SK-MEL-5 (cell line): ENCODE data around the gene OR4K13. TPM values are rescaled to one million over a fixed set of nuclear protein-coding genes. Genes with fewer than 3 reads are reported as not detected.

ENCODE experiments used
- DNase-seq: peaks from one replicate; pipeline ENCODE4 v3.0.0-alpha.2; 2016; ENCODE audit warnings: low read depth, low spot score
- in situ Hi-C: cut with HindIII; loops from 2 replicates; pipeline ENCODE4 v1.10.0; 2016; ENCODE audit warnings: low sequenced_read_pairs, high pct_unique_total_duplicates, low pct_unique_long_range_greater_than_20kb
- polyA plus RNA-seq, 2 experiments: library from polyadenylated mRNA; depleted of rRNA; stranded (reverse); fragments of >200 nt; gene quantifications; 2 replicates each; pipeline ENCODE4 v1.2.3, GENCODE V29; 2015
- total RNA-seq: library from RNA; depleted of rRNA; stranded (reverse); fragments of >200 nt; shearing (Covaris generic); gene quantifications from 2 replicates; pipeline ENCODE4 v1.2.3, GENCODE V29; 2014; rRNA removed

OR4K13 gene, protein sequence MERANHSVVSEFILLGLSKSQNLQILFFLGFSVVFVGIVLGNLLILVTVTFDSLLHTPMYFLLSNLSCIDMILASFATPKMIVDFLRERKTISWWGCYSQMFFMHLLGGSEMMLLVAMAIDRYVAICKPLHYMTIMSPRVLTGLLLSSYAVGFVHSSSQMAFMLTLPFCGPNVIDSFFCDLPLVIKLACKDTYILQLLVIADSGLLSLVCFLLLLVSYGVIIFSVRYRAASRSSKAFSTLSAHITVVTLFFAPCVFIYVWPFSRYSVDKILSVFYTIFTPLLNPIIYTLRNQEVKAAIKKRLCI
- not detected in 2 replicates for total RNA-seq
- not detected in 2 replicates for polyA plus RNA-seq (2015; cell fraction: cytosol; rRNA removed)
- not detected in 2 replicates for polyA plus RNA-seq (2015; cell fraction: nucleus; rRNA removed)

DNA sequence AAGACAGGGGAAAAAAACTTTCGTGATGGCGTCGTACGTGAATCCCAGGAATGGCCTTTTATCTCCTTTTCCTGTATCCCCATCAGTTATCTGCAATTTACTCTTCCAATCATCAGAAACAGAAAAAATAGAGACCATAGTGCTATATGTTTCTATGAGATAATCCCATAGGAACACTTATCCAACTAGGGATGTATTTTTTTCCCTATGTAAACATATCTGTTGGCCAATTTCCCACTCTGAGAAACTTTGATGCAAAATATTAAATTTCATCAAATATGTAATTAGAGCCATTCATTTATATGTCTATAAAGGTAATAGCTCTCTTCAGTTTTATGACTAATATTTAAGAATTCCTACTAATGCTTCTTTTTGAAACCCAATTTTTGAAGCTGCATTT lies at the start of gene OR4K13:
Gene OR4K13, minus strand, starts transcription at position 101 of the 400 bp plus-strand sequence. CDS start 1,280 bp downstream, outside the sequence.
- in situ Hi-C loops: no loop called here
- DNase-seq: no peak

DNA sequence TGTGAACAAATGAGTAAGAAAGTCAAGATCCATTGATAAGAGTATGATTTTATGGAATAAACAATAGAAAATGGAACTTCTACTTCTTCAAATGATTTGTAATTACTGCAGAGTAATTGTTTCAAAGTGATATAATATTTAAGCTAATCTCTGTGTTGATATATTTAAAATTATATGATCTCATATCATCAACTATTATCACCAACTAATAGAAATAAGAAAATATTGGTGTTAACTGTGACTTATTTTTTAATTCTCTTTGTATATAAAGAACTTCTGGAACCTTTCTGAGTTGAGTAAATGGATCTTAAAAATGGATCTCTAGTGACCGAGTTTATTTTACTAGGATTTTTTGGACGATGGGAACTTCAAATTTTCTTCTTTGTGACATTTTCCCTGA lies 23.9 kb upstream of the OR4K13 start, which contains the start of gene OR4L1:
Gene OR4L1, plus strand, starts transcription at position 301 of the 400 bp plus-strand sequence. Its CDS starts 0 bp downstream, at position 301.
- in situ Hi-C loops: no loop called here
- DNase-seq: no peak

DNA sequence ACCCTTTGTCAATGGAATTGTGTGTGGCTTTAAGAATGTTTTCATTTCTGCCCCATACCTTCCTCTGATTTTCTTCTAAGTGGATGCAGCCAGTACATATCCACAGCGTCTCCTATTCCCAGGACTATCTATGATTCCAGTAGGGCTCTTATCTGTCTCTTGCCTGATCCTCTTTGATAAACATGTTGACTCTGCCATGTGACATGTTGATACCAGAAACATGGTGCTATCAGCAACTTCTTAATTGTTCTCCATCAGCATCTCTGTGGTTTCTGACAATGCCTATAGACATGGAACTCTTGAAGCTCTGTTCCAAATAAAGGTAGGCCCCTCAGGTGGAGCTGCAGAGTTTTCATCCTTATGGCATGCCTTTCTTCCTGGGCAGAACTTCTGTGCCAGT lies 12.4 kb upstream of the OR4K13 start:
- DNase-seq: no peak
- in situ Hi-C loops: no loop called here

DNA sequence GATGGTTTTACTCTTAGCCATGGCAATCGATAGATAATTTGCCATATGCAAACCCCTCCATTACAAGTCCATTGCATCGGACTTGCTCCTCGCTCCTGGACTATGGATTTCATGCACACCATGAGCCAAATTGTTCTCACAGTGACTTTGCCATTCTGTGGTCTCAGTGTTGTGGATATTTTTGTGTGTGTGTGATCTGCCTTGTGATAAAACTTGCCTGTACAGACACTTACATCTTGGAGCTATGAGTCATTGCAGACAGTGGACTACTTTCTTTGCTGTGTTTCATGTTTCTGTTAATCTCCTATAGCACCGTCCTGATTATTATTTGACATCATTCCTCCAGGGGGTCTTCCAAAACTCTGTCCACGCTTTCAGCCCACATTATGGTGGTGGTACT lies 8.4 kb upstream of the OR4K13 start:
- in situ Hi-C loops: no loop called here

DNA sequence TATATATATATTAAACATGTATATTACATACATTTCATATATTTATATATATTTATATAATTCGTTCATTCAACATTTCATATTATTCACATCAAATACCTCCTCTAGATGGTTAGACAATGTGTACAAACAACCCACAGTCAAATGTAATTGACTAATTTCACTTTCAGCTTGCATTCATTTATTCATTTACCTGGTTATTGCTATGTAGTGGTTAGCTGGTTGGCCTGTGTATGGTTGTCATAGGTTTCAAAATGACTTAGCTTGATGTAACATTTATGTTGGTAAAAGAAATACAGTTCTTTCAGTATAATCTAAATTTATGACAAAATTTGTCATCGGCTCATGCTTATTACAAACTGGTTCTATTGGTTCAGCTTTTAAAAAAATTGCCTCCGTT lies 389 bp downstream of the OR4K13 start:
- in situ Hi-C loops: no loop called here

More for the DNA sequence above, 8.4 kb upstream of the OR4K13 start:
- DNase-seq: peak; percentile 16

DNA sequence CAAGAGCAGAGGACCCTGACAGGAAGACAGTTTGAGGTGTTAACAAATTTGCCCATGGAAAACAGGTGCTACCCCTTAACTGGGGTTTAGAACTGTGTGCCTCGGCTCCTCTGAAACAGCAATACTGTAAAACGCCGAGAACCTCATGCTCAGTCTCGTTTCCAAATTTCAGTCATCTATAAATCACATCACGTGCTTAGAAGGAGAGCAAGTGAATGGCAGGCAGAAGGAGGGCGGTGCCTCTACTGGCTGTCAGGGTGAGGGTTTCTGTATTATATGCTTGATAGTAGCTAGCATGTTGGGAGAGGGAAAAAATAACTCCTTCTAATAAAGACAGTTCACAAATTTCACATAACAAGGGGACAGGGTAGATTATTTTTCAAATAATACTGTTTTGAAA lies 4.8 kb downstream of the OR4K13 start:
- in situ Hi-C loops: no loop called here
- no peak for DNase-seq

More for the DNA sequence above, 389 bp downstream of the OR4K13 start:
- no peak for DNase-seq

DNA sequence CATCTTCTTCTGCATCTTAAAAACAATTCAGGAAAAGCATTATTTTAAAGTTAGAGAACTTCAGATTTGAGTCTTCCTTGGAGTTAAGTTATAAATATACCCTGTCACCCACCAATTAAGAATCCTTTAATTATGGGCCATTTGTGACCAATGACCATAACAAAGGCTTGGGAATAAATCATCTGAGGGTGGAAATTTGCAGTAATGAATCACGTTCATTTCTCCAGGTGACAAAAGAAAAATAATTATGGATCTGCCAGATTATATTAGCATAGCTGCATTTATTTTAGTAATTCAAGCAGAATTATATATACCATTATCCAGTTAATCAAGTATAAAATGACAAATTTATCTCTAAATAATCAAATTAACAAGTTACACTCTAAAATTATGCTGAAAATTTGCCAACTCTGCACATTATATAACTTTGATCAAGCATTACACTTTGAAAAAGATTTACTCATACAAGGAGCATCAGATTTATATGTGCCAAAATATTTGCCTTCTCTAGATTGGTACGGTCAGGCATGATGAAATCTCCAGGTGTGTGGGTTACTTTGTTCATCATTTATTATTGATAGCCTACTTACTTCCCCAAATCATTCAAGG lies 16.5 kb downstream of the OR4K13 start, which contains the start of gene OR4K14:
Gene OR4K14, minus strand, starts transcription at position 51 of the 609 bp plus-strand sequence. CDS start 4,114 bp downstream, outside the sequence.
- in situ Hi-C loops: no loop called here
- DNase-seq: no peak

DNA sequence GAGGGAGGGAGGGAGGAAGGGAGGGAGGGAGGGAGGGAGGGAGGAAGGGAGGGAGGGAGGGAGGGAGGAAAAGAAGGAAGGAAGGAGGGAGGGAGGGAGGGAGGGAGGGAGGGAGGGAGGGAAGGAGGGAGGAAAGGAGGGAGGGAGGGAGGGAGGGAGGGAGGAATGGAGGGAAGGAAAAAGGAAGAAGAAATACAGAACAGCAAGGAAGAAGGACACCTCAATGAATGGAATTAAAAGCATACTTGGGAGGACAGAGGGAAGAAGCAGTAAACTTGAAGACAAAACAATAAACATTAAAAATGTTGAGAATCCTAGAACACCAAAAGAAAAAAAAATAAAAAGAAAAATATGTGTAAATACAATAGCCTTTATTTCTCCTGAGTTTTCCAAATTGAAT lies 27.7 kb downstream of the OR4K13 start:
- in situ Hi-C loops: no loop called here
- no peak for DNase-seq

DNA sequence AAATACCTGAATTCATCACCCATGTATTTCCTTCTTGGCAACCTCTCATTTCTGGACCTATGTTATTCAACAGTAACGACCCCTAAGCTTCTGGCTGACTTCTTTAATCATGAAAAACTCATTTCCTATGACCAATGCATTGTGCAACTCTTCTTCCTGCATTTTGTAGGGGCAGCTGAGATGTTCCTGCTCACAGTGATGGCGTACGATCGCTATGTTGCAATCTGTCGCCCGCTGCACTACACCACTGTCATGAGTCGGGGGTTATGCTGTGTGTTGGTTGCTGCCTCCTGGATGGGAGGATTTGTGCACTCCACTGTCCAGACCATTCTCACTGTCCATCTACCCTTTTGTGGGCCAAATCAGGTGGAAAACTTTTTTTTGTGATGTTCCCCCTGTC lies 33.5 kb downstream of the OR4K13 start:
- no peak for DNase-seq
- in situ Hi-C loops: no loop called here

DNA sequence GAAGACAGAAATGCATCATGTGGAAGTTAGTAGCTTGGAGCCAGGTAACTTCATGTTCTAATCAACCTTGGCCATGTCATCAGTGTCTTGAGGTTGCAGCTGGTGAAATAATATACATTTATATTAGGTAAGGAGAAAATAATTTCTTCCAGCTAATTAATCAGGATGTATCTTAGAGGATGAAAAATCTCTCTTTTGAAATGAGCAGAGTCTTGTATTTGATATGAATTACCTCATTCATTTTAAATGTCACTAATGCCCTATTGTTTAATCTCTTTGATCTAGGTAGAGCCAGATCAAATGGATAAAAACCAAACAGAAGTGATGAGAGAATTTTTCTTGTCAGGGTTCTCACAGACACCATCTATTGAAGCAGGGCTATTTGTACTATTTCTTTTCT lies 34.0 kb downstream of the OR4K13 start, which contains the start of gene OR4Q2:
Gene OR4Q2, plus strand, starts transcription at position 301 of the 400 bp plus-strand sequence.
- in situ Hi-C loops: no loop called here
- no peak for DNase-seq

DNA sequence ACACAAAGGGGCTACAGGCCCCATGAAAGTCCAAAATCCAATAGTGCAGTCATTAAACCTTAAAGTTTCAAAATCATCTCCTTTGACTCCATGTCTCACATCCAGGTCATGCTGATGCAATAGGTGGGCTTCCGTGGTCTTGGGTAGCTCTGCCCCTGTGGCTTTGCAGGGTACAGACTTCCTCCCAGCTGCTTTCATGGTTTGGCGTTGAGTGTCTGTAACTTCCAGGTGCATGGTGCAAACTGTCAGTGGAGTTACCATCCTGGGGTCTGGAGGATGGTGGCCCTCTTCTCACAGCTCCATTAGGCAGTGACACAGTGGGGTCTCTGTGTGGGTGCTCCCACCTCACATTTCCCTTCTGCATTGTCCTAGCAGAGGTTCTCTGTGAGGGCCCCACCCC lies 42.4 kb downstream of the OR4K13 start:
- no peak for DNase-seq
- in situ Hi-C loops: no loop called here

Other genes with a start within 250 kb of the OR4K13 start
- gene OR4N2, start 232.3 kb downstream of the OR4K13 start, total RNA-seq: not detected in 2 replicates
- not detected in 2 replicates for gene OR4K2, start 160.9 kb downstream of the OR4K13 start, total RNA-seq
- gene OR4K5, start 115.4 kb downstream of the OR4K13 start, total RNA-seq: not detected in 2 replicates
- not detected in 2 replicates for gene OR4K1, start 105.1 kb downstream of the OR4K13 start, total RNA-seq
- not detected in 2 replicates for gene OR4K15, start 60.4 kb downstream of the OR4K13 start, total RNA-seq
- gene OR4Q2, start 33.9 kb downstream of the OR4K13 start, total RNA-seq: not detected in 2 replicates
- gene OR4K14, start 16.7 kb downstream of the OR4K13 start, total RNA-seq: not detected in 2 replicates
- gene OR4L1, start 24.0 kb upstream of the OR4K13 start, total RNA-seq: not detected in 2 replicates
- gene OR4K17, start 74.7 kb upstream of the OR4K13 start, total RNA-seq: not detected in 2 replicates
- gene OR4N5, start 102.8 kb upstream of the OR4K13 start, total RNA-seq: not detected in 2 replicates
- not detected in 2 replicates for gene OR11G2, start 154.9 kb upstream of the OR4K13 start, total RNA-seq
- gene OR11H6, start 187.7 kb upstream of the OR4K13 start, total RNA-seq: not detected in 2 replicates
- gene OR11H7, start 192.9 kb upstream of the OR4K13 start, total RNA-seq: not detected in 2 replicates
- gene OR11H4, start 203.2 kb upstream of the OR4K13 start, total RNA-seq: not detected in 2 replicates